ENCODE measurements around the gene RNASE8.

The RNASE8 gene

DNA sequence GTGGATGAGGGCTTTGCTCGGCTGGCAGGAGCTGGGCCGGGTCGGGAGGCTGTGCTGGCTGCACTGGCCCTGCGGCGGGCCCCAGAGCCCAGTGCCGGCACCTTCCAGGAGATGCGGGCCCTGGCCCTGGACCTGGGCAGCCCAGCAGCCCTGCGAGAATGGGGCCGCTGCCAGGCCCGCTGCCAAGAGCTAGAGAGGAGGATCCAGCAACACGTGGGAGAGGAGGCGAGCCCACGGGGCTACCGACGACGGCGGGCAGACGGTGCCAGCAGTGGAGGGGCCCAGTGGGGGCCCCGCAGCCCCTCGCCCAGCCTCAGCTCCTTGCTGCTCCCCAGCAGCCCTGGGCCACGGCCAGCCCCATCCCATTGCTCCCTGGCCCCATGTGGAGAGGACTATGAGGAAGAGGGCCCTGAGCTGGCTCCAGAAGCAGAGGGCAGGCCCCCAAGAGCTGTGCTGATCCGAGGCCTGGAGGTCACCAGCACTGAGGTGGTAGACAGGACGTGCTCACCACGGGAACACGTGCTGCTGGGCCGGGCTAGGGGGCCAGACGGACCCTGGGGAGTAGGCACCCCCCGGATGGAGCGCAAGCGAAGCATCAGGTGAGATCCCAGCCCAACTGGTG is 24.0 kb downstream of the RNASE8 start:
- H3K4me1 ChIP-seq (ENCODE audit: insufficient read depth, low read length), result no peaks in the 10 kb centered on the region
- H3K9me3 ChIP-seq (ENCODE audit: low read length), result no peaks in the 10 kb centered on the region
- no peak overlapping the region for H3K9ac ChIP-seq (ENCODE audit: low read length)
- no peak overlapping the region for H3K4me3 ChIP-seq (ENCODE audit: low read depth in 1 of 2, low read length in 2 of 2)
- H3K36me3 ChIP-seq (ENCODE audit: insufficient read depth, low read length), result peaks cover 86% of the 10 kb centered on the region
- no peak overlapping the region for H3K27ac ChIP-seq (ENCODE audit: low read depth, low read length)
- no peaks in the 10 kb centered on the region for H3K27me3 ChIP-seq (ENCODE audit: control insufficient read depth in 1 of 2, insufficient read depth in 2 of 2, low read length in 2 of 2)

DNA sequence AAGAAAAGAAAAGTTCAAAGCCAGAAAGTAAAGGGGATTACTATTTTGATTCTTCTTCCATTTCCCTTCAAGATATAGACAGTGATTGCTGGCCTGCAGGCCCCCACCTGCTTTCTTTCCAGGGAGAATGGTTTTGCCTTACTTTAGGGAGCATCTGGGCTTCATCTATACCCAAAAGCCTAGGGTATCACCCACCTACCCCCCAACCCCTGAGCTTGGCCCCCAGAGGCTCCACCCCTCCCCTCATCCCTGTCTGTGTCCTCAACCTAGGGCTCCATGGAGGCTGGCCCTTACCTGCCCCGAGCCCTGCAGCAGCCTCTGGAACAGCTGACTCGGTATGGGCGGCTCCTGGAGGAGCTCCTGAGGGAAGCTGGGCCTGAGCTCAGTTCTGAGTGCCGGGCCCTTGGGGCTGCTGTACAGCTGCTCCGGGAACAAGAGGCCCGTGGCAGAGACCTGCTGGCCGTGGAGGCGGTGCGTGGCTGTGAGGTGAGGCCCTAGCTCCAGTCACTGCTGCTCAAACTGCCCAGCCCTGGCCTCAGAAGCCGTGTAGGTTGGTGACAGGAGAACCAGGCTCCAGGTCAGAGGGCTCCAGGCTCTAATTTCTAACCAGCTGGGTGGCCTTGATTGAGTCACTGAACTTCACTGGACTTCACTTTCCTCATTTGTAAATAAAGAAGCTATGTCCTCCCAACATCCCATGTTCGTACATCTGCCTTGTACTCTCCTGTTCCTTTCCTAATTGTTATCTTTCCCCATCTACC is 26.1 kb downstream of the RNASE8 start:
- Histone ChIP-seq H3K4me3 (ENCODE audit: low read depth in 1 of 2, low read length in 2 of 2) (no peak overlapping the region), H3K36me3 (ENCODE audit: insufficient read depth, low read length) (peaks cover 77% of the 10 kb centered on the region), H3K27ac (ENCODE audit: low read depth, low read length) (no peak overlapping the region), H3K4me1 (ENCODE audit: insufficient read depth, low read length) (no peaks in the 10 kb centered on the region), H3K9me3 (ENCODE audit: low read length) (no peaks in the 10 kb centered on the region), H3K9ac (ENCODE audit: low read length) (no peak overlapping the region), H3K27me3 (ENCODE audit: control insufficient read depth in 1 of 2, insufficient read depth in 2 of 2, low read length in 2 of 2) (no peaks in the 10 kb centered on the region)

- H3K4me1 ChIP-seq (ENCODE audit: insufficient read depth, low read length), result no peaks in the 10 kb centered on the region
- no peak overlapping the region for H3K9ac ChIP-seq (ENCODE audit: low read length)
- no peak overlapping the region for H3K27ac ChIP-seq (ENCODE audit: low read depth, low read length)
- H3K36me3 ChIP-seq (ENCODE audit: insufficient read depth, low read length), result peaks cover 76% of the 10 kb centered on the region
- no peaks in the 10 kb centered on the region for H3K27me3 ChIP-seq (ENCODE audit: control insufficient read depth in 1 of 2, insufficient read depth in 2 of 2, low read length in 2 of 2)
- no peaks in the 10 kb centered on the region for H3K9me3 ChIP-seq (ENCODE audit: low read length)
- no peak overlapping the region for H3K4me3 ChIP-seq (ENCODE audit: low read depth in 1 of 2, low read length in 2 of 2)
Observed at GRCh38 chr14:21084396-21084795, 26.8 kb downstream of the RNASE8 start.

DNA sequence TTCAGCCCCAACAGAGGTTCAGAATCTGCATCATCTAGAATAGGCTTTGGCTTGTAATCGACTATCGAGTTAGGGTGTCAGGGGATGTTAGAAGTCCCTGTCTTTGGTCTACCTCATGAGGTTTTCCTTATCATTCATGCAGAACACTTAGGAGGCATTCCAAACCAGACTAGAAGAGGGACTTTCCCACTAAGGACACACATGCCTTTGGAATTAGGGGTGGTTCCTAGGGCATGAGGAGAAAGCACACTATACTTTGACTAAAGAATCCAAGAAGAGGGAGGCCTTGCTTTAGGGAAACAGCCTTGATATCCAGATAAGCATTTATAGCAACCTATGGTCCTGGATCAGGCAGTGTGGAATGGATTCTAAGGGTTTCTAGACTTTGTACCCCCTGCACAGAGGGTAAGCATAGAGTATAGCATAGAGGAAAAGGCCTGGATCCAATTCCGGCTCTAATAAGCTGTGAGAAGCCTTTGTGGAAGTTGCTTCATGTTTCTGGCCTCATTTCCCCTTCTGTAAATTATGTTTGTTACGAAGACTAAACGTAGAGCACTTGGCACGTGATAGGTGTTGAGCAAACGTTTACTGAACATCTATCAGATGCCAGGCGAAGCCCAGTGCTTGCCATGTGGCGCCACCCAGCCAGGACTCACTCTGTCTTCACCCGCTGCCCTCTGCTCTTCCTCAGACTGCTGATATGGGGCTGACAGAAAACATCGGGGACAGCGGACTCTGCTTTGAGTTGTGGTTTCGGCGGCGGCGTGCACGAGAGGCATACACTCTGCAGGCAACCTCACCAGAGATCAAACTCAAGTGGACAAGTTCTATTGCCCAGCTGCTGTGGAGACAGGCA is 27.6 kb downstream of the RNASE8 start:
- no peaks in the 10 kb centered on the region for H3K4me1 ChIP-seq (ENCODE audit: insufficient read depth, low read length)
- H3K27ac ChIP-seq (ENCODE audit: low read depth, low read length), result no peak overlapping the region
- H3K36me3 ChIP-seq (ENCODE audit: insufficient read depth, low read length), result peaks cover 75% of the 10 kb centered on the region
- H3K9ac ChIP-seq (ENCODE audit: low read length), result no peak overlapping the region
- no peak overlapping the region for H3K4me3 ChIP-seq (ENCODE audit: low read depth in 1 of 2, low read length in 2 of 2)
- no peaks in the 10 kb centered on the region for H3K27me3 ChIP-seq (ENCODE audit: control insufficient read depth in 1 of 2, insufficient read depth in 2 of 2, low read length in 2 of 2)
- no peaks in the 10 kb centered on the region for H3K9me3 ChIP-seq (ENCODE audit: low read length)

DNA sequence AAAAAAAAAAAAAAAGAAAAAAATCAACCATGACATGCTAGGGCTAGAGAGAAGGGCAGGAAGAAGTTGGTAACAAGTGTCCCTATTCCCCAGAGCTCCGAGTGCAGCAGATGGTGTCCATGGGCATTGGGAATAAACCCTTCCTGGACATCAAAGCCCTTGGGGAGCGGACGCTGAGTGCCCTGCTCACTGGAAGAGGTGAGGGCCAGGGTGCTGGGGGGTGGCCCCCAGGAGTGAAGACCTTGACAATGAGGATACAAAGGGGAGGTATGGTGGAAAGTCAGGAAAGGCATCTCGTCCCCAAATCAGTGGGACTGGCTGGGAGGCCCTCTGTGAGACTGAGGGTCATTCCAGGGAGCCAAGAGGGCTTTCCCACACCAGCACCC is 29.3 kb downstream of the RNASE8 start:
- peak overlapping the region; percentile 17 for H3K27ac ChIP-seq (ENCODE audit: low read depth, low read length)

GRCh38 chr14:21087294-21088091 is 29.9 kb downstream of the RNASE8 start:
- no peak overlapping the region for H3K9ac ChIP-seq (ENCODE audit: low read length)
- H3K4me1 ChIP-seq (ENCODE audit: insufficient read depth, low read length), result no peaks in the 10 kb centered on the region
- H3K36me3 ChIP-seq (ENCODE audit: insufficient read depth, low read length), result peaks cover 65% of the 10 kb centered on the region
- H3K27me3 ChIP-seq (ENCODE audit: control insufficient read depth in 1 of 2, insufficient read depth in 2 of 2, low read length in 2 of 2), result no peaks in the 10 kb centered on the region
- H3K9me3 ChIP-seq (ENCODE audit: low read length), result no peaks in the 10 kb centered on the region
- H3K4me3 ChIP-seq (ENCODE audit: low read depth in 1 of 2, low read length in 2 of 2), result no peak overlapping the region
- H3K27ac ChIP-seq (ENCODE audit: low read depth, low read length), result peak overlapping the region; percentile 17

More for the DNA sequence above, 29.3 kb downstream of the RNASE8 start:
- Histone ChIP-seq H3K27me3 (ENCODE audit: control insufficient read depth in 1 of 2, insufficient read depth in 2 of 2, low read length in 2 of 2) (no peaks in the 10 kb centered on the region), H3K36me3 (ENCODE audit: insufficient read depth, low read length) (peaks cover 71% of the 10 kb centered on the region), H3K4me3 (ENCODE audit: low read depth in 1 of 2, low read length in 2 of 2) (no peak overlapping the region), H3K4me1 (ENCODE audit: insufficient read depth, low read length) (no peaks in the 10 kb centered on the region), H3K9ac (ENCODE audit: low read length) (no peak overlapping the region), H3K9me3 (ENCODE audit: low read length) (no peaks in the 10 kb centered on the region)

DNA sequence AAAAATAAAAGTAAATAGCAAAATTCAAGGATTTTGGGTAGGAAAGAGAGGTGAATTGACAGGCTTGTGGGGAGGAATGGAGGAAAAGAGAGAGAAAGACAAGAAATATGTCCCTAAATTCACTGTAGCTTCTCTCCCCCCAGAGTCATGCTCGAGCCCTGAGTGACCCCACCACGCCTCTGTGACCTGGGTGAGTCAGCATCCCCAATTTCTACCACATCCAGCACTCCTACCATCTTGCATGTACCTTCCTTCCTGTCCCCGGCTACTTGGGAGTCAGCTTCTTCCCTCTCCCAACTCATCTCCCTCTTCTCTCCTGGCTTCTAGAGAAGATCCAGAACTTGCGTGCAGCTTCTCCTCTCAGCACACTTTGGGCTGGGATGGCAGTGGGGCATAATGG is 31.1 kb downstream of the RNASE8 start:
- H3K4me1 ChIP-seq (ENCODE audit: insufficient read depth, low read length), result peaks cover under 1% of the 10 kb centered on the region
- no peak overlapping the region for H3K4me3 ChIP-seq (ENCODE audit: low read depth in 1 of 2, low read length in 2 of 2)
- no peaks in the 10 kb centered on the region for H3K9me3 ChIP-seq (ENCODE audit: low read length)
- no peak overlapping the region for H3K9ac ChIP-seq (ENCODE audit: low read length)
- H3K36me3 ChIP-seq (ENCODE audit: insufficient read depth, low read length), result peaks cover 66% of the 10 kb centered on the region
- H3K27ac ChIP-seq (ENCODE audit: low read depth, low read length), result no peak overlapping the region
- H3K27me3 ChIP-seq (ENCODE audit: control insufficient read depth in 1 of 2, insufficient read depth in 2 of 2, low read length in 2 of 2), result no peaks in the 10 kb centered on the region

- H3K27me3 ChIP-seq (ENCODE audit: control insufficient read depth in 1 of 2, insufficient read depth in 2 of 2, low read length in 2 of 2), result no peaks in the 10 kb centered on the region
Observed at GRCh38 chr14:21089271-21089670, 31.6 kb downstream of the RNASE8 start.

GRCh38 chr14:21089877-21090193 is 32.2 kb downstream of the RNASE8 start:
- Histone ChIP-seq H3K36me3 (ENCODE audit: insufficient read depth, low read length) (peaks cover 56% of the 10 kb centered on the region), H3K27ac (ENCODE audit: low read depth, low read length) (no peak overlapping the region), H3K27me3 (ENCODE audit: control insufficient read depth in 1 of 2, insufficient read depth in 2 of 2, low read length in 2 of 2) (no peaks in the 10 kb centered on the region), H3K4me1 (ENCODE audit: insufficient read depth, low read length) (peaks cover 8% of the 10 kb centered on the region), H3K9ac (ENCODE audit: low read length) (no peak overlapping the region), H3K4me3 (ENCODE audit: low read depth in 1 of 2, low read length in 2 of 2) (no peak overlapping the region), H3K9me3 (ENCODE audit: low read length) (no peaks in the 10 kb centered on the region)

More at GRCh38 chr14:21089271-21089670, 31.6 kb downstream of the RNASE8 start:
- Histone ChIP-seq H3K9me3 (ENCODE audit: low read length) (no peaks in the 10 kb centered on the region), H3K4me1 (ENCODE audit: insufficient read depth, low read length) (peaks cover 6% of the 10 kb centered on the region), H3K27ac (ENCODE audit: low read depth, low read length) (no peak overlapping the region), H3K36me3 (ENCODE audit: insufficient read depth, low read length) (peaks cover 61% of the 10 kb centered on the region), H3K9ac (ENCODE audit: low read length) (no peak overlapping the region), H3K4me3 (ENCODE audit: low read depth in 1 of 2, low read length in 2 of 2) (no peak overlapping the region)

DNA sequence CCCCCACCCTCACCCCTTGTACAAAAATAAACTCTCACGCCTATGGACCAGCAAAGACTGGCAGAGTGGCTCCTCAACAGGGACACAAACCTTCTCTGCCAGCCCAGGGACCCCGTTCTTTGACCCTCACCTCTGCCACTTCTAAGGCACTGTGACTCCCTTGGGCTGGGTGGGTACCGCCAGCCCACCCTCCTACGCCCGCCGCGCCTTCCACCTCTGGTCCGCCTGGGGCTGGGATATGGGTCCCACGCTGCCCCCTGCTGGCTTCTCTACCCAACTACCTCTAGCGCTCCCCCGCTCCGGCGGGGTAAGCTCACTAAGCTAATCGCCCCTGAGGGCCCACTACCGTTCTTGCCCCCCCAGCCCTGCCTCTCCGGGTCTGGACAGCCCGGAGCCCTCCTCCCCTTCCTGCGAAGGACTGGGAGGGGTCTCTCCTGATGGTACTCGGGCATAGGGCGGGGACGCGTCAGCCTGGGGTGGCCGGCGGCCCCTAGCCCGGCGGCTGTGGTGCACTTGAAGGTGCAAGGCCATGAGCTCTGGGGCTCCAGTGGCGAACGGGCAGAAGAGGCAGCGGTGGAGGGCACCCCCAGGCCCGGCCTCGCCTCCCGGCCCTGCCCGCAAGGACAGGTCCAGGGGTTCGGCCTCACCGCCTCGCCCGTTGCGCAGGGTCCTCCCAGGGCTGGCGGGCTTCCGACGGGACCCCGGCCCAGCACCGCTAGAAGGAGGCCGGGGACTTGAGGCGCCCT is 32.7 kb downstream of the RNASE8 start:
- Histone ChIP-seq H3K27ac (ENCODE audit: low read depth, low read length) (no peak overlapping the region), H3K36me3 (ENCODE audit: insufficient read depth, low read length) (peaks cover 50% of the 10 kb centered on the region), H3K4me3 (ENCODE audit: low read depth in 1 of 2, low read length in 2 of 2) (no peak overlapping the region)

More for the DNA sequence above, 32.7 kb downstream of the RNASE8 start:
- Histone ChIP-seq H3K9ac (ENCODE audit: low read length) (no peak overlapping the region), H3K9me3 (ENCODE audit: low read length) (no peaks in the 10 kb centered on the region), H3K27me3 (ENCODE audit: control insufficient read depth in 1 of 2, insufficient read depth in 2 of 2, low read length in 2 of 2) (no peaks in the 10 kb centered on the region), H3K4me1 (ENCODE audit: insufficient read depth, low read length) (peaks cover 8% of the 10 kb centered on the region)

All from muscle layer of colon (tissue), 2 donors.